GM21526 (cell line): ENCODE measurements around the gene AP1S2.

ENCODE experiments used
- ATAC-seq: cut with Tn5 transposase; IDR thresholded peaks from one replicate; pipeline ENCODE4 v1.9.1; 2021; ENCODE audit warnings: moderate library complexity; ENCODE audit not compliant: unreplicated experiment, low FRiP score

The AP1S2 gene

DNA sequence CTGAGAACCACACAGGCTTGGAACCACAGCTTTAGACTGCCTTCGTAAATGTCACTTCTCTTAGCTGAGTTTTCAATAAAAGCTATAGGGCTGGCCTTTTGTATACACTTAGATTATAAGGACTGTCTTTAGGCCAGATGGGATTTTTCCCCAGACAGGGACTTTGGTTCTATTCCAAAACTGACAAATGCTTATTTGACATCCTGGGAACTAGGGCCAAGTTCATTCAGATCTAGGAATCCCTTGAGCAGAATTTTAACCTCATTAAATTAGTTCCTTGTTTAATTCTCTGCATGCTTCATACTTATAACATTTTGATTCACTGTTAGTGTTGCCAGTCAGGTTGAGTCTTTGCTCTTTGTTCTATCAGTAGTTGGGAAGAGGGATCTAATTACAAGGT is 41.2 kb downstream of the AP1S2 start:
- no peak for ATAC-seq

DNA sequence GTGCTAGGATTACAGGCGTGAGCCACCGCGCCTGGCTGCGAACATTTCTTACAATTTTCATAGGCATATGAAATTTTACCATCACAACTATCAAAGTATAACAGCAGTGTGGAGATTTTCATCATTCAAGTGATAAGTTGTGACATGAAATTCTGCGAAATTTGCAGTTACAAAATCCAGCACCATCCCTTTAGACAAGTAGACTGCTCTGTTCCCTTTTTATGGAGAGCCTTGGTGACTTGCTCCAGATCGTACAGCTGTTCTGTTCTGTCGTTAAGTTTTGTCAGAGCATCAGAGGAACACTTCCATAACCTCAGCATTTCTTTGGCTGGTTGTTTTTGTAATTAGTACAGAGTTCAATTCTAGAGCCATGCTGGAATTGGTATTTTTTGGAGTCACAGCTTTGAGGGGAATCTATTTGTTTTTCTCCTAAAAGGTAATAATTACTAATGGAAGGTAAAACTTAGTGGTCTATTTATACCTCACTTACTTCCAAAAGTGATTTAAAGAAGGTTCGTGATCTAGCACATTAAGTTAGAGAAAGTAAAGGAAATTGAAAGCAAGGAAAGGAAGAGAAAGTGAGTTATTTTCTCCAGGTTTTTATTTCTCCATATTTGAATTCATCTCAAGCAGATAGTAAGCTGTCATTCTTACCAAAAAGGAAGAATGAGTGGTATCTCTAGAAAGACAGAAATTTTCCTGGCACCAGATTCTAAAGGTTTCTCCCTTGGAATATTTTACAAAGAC is 42.2 kb downstream of the AP1S2 start:
- ATAC-seq: no peak

DNA sequence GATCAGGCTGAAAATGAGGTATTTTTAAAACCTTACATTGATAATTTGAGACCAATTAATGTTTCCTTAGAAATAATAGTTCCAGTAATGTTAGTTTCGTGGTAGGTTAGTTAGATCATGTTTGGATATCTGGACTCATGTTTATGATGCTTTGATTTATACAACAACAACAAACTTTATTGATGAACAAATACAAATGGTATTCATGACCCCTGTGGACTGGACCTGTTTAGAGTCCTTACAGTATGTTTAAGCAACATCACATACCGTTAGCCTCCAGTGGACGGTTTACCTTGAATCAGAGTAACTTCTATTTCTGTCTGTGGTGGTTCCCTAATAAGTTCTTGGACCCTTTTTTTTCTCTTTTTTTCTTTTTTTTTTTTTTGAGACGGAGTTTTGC is 46.4 kb downstream of the AP1S2 start:
- no peak for ATAC-seq

DNA sequence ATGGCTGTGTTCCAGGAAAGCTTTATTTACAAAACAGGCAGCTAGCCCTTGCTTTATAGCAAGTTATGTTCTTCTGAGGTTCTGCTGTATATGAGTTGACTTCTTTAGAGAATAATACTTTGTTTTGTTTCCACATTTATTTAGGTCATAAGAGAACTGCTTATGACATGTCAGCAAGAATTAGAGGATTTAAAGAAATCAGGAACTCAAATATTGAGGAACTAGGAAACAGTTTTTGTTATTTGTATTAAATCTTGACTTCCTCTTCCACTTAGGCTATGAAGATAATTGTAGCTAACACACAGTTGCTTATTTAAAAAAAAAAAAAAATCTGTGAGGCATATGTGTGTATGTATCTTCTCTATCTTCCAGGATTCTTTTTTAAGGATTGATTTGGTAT is 50.0 kb downstream of the AP1S2 start:
- no peak for ATAC-seq

DNA sequence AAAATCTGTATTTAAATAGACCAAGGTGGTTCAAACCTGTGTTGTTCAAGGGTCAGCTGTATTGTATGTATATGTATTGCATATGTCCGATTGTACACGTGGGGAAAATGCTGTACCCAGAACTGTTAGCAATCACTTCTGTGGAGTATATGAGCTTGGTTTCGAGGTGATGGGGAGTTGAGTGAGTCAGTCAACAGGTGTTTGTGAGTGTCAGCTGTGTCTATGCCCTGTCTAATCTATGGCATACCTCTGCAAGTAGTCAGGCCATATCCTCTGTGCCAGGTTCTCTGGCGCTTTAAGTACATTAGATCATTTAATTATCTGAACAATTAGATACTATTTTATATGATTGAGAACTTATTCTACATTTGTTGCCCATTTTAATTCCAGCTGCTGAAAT is 56.9 kb downstream of the AP1S2 start:
- no peak for ATAC-seq

DNA sequence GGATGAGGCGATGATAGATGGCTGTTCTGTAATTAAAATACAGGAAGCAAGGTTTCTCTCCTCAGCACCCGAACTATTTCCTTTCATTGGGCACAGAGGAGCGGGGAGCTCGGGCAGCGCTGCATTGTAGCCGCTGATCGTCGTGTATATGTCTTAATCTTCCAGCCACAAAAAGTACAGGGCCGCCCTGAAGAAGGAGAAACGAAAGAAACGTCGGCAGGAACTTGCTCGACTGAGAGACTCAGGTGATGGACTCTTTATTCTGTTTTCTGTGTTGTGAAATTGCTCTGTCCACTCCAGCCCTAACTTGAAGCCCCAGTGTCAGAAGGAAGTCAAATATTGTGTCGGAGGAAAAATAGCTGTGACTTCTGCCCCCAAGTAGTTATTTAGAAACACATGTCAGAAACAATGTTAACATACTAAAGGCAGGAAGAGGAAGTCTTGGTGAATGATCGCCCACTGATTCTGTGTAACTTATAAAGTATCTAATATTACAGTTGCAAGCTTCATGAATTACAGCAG is 63.8 kb downstream of the AP1S2 start:
- peak; percentile 34 for ATAC-seq

DNA sequence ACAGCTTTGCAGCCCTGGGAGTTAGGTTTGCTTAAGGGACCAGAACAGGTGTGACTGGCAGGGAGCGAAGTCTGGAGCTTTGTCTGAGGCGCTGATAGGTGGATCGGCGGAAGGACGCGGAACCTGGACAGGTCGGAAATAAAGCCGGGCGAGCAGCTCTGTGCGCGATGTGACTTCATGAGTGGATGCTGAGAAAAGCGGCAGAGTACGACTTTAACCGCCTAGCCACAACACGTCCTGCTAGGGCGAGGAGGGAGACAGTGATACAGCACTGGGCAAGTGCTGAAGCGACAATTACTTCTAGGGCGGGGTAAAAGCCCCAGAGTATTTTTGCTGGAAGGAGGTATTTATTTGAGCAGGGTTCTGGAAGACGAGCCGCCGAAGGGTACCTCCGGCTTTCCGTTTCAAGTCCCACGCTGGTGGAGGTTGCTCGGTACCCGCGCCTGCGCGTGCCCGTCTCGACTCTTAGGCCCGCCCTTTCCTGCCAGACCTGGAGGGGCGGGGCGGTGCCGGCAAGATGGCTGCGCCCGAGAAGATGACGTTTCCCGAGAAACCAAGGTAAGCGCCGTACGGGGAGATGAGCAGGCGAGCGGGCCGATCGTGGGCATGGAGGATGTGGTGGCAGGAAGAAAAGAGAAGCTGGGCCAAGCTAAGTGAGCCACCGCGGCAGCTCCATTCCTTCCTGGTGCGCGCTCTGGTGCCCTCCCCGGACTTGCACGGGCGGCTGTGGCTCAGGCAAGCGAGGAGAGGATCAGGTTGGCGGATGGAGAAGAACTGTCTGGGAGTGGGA is 64.4 kb downstream of the AP1S2 start, which contains the start of gene ZRSR2:
Gene ZRSR2 (plus strand): TSS at position 506 of the 790 bp plus-strand sequence. CDS start 12 bp downstream, at position 518.
- peak; percentile 90 for ATAC-seq

DNA sequence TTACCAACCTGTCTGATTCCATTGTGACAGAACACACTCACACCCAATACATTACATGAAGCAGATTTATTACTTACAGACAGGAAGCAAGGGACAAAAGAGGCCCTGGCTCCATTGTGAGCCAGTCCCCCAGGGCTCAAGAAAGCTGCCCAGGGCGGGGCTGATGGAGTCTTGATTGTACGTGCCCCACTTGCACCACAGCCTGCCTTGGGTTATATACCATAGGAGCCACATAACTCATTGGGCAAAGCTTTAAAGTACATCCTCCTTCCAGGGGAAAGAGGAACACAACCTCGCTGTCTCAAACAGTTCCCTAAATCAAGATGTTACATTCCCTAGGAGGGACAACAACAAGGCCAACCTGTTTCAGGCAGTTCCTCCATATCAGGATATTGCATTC is 67.7 kb downstream of the AP1S2 start:
- no peak for ATAC-seq

DNA sequence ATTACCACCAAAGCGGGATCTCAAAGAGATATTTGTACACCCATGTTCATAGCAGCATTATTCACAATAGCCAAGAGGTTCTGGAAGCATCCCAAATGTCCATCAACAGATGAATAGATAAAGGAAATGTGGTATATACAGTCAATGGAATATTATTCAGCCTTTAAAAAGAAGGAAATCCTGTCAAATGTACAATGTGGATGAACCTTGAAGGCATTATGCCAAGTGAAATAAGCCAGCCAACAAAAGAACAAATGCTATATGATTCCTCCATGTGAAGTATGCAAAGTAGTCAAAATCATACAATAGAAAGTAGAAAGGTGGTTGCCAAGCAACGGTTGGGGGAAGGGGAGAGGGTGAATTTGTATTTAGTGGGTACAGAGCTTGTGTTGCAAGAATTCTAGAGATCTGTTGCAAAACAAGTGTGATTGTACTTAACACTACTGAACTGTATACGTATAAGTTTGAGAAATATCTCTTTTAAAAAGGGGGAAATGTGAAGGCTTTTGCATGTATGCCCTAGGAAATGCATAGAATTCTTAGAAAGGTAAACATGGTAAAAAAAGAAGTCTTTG is 69.3 kb downstream of the AP1S2 start:
- ATAC-seq: no peak

DNA sequence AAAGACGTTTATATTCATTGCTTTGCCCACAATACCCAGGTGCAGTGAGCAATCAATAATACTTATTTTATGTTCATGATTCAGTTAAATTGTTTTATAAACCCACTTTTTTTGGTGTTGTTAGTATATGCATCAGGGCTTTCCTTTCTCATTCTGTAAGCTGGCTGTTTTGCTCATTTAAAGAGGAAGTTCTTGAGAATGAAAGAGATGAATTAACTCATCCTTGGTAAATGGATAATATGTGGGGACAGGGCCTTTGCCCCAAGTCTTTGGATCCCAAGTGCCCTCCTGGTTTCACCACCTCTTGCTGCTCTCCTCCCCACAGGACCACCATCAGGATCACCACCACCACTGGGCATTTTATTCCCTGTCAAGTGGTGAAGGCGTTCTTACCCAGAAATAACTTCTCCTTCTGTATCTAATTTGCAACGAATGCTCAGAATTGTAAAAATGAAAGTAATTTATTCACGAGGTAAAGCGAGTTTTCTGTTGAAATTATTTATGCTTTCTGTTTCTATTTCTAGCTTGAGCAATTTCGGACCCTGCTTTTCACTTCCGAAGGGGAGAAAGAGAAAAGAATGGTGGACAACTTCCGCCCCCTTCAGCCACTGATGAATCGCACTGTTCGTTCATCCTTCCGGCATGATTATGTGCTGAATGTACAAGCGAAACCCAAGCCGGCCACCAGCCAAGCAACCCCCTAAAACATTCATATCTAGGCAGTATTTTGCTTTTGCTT is 72.5 kb downstream of the AP1S2 start:
- peak; percentile 84 for ATAC-seq
